HFFc6 (cell line): ENCODE results near the gene ADGRB3. TPM values are rescaled to one million over a fixed set of nuclear protein-coding genes. Genes with fewer than 3 reads are reported as not detected.

Experiments used
- DNase-seq: peaks from one replicate; pipeline ENCODE4 v3.0.0-alpha.2; 2018
- H3K27ac Mint-ChIP-seq: 2 replicates; pipeline ENCODE4 v1.8.0; 2020; ENCODE audit warnings: mild to moderate bottlenecking, mixed read lengths
- H3K27me3 Mint-ChIP-seq: 2 replicates; pipeline ENCODE4 v1.8.0; 2021; ENCODE audit warnings: mild to moderate bottlenecking, moderate library complexity, mixed read lengths; ENCODE audit not compliant: insufficient read depth
- H3K36me3 Mint-ChIP-seq: 2 replicates; pipeline ENCODE4 v1.8.0; 2021; ENCODE audit warnings: low read depth, mixed read lengths
- H3K4me1 Mint-ChIP-seq: 2 replicates; pipeline ENCODE4 v1.8.0; 2020; ENCODE audit warnings: low read depth, mixed read lengths
- H3K4me3 Mint-ChIP-seq: 2 replicates; pipeline ENCODE4 v1.8.0; 2020; ENCODE audit warnings: mild to moderate bottlenecking, moderate library complexity, mixed read lengths
- H3K9me3 Mint-ChIP-seq: 2 replicates; pipeline ENCODE4 v1.8.0; 2020; ENCODE audit warnings: mild to moderate bottlenecking, mixed read lengths
- total RNA-seq, 6 experiments: library from RNA; stranded (reverse); fragmentation: NEBNext Ultra II Directional; extraction: Animal tissue kit (Norgen Biotek cat#: 25700); gene quantifications; 2 replicates in 1 of 6; 3 replicates in 5 of 6; pipeline ENCODE4 v1.2.3, GENCODE V29; 2021
- TF ChIP-seq, protein P1 (sequence below): fragments of 200-600 bp; sonication (generic); IDR thresholded peaks from 2 replicates; pipeline ENCODE4 v1.5.0; 2021; ENCODE audit warnings: antibody characterized with exemption, mild to moderate bottlenecking

ADGRB3 gene
- total RNA-seq, 6 experiments from 2014 or later, result 0.05 to 0.07 (median 0.05) TPM; not detected in 3

DNA sequence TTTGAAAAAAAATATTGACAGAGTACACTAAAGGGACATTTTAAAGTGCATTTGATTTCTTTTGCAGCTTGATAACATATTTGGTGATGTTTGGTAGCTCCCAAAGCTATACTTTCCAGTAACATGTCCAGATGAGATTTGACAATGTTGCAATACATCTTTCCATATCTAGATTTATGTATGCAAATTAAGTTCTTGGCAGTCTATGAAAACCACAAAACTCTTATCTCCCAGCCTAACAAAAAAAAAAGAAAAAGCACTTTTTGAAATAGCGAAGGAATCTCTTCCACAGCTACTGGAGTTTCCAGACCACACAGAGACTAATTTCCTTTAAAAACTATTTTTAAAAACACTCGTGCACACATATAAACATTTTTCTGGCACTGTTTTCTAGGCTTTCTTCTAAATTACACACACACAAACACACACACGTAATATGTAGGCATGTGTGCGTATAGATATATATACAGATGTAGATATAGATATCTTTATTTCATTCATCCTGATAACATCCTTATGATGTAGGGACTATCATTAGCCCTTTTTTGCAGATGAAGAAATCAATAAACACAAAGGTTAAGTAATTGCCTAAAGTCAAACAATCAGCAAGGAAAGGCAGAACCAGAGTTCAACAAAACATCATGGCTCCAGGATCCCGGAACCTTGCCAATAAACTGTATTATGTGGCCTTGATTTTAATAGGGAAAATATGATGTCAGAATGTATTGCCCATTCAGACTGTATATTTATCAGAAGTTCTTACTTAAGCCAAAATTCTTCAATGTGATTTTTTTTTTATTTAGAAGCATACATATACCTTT is 93.3 kb downstream of the ADGRB3 start:
- Mint-ChIP-seq H3K27ac (no peak overlapping the region), H3K9me3 (peaks cover 27% of the 10 kb centered on the region), H3K4me1 (no peaks in the 10 kb centered on the region), H3K36me3 (no peaks in the 10 kb centered on the region), H3K27me3 (no peaks in the 10 kb centered on the region), H3K4me3 (no peak overlapping the region)
- TF ChIP-seq, protein P1, sequence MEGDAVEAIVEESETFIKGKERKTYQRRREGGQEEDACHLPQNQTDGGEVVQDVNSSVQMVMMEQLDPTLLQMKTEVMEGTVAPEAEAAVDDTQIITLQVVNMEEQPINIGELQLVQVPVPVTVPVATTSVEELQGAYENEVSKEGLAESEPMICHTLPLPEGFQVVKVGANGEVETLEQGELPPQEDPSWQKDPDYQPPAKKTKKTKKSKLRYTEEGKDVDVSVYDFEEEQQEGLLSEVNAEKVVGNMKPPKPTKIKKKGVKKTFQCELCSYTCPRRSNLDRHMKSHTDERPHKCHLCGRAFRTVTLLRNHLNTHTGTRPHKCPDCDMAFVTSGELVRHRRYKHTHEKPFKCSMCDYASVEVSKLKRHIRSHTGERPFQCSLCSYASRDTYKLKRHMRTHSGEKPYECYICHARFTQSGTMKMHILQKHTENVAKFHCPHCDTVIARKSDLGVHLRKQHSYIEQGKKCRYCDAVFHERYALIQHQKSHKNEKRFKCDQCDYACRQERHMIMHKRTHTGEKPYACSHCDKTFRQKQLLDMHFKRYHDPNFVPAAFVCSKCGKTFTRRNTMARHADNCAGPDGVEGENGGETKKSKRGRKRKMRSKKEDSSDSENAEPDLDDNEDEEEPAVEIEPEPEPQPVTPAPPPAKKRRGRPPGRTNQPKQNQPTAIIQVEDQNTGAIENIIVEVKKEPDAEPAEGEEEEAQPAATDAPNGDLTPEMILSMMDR, result no peak
- DNase-seq, result no peak

DNA sequence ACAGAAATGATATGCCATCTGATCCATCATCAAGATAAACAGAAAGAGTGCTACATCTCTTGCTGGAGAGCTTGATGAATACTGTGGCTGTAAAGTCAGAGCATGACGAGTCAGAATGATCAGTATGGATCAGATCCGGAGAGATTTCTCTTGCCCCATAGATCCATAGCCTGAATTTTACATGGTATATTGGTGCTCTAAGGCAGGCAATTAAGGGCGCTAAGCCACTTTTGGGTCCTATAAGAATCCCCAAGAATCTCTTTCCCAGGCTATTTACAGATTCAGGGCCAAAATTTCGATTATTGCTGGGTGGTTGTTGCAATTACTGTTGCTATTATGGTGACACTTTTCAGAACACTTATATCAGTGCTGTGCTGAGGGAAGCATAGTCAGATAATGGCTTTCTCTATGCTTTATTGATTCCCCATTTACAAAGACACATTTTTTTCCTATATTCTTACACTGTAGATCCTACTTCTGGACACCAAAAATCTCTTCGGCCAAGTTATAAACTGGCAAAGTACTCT is 94.4 kb downstream of the ADGRB3 start:
- H3K4me1 Mint-ChIP-seq, result no peaks in the 10 kb centered on the region
- no peaks in the 10 kb centered on the region for H3K36me3 Mint-ChIP-seq
- DNase-seq, result no peak
- TF ChIP-seq, protein P1, result no peak
- H3K4me3 Mint-ChIP-seq, result no peak overlapping the region
- no peak overlapping the region for H3K27ac Mint-ChIP-seq
- H3K27me3 Mint-ChIP-seq, result no peaks in the 10 kb centered on the region
- H3K9me3 Mint-ChIP-seq, result peaks cover 27% of the 10 kb centered on the region

DNA sequence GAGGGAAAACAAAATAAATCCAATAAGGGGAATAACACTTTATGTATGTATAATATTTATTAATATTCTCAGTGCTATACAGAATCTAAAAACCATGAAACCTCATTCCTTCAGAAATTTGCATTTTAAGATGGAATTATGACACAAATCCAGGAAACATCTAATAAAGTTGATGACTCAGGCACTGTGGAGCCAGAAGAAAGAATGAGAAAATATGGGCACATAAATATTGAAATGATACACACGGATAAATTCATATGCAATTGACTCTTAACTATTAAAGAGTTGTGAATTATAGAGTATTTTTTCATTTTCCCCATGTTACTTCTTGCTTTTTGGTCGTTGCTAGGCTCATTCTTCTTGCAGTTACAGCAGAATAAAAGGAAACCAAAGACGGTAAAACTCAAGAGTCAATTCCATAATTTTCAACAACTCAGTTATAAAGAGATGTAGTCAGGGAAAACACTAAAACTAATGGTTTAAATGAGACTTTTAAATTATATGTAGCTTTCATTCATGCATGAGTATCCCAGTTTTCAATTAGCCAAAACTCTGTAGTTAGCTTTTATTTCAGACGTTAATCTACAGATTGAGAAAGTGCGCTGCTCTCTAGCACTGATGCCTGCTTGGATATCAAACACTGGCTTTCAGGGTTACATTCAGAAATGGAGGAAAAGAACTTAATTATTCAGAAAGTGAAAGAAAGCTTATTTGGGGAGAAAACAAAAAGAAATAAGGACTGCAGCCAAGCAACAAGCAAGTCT is 95.4 kb downstream of the ADGRB3 start:
- no peak for DNase-seq
- no peak overlapping the region for H3K27ac Mint-ChIP-seq
- H3K4me1 Mint-ChIP-seq, result no peaks in the 10 kb centered on the region
- TF ChIP-seq, protein P1, result no peak
- H3K36me3 Mint-ChIP-seq, result no peaks in the 10 kb centered on the region
- H3K9me3 Mint-ChIP-seq, result peaks cover 23% of the 10 kb centered on the region
- no peaks in the 10 kb centered on the region for H3K27me3 Mint-ChIP-seq
- no peak overlapping the region for H3K4me3 Mint-ChIP-seq

DNA sequence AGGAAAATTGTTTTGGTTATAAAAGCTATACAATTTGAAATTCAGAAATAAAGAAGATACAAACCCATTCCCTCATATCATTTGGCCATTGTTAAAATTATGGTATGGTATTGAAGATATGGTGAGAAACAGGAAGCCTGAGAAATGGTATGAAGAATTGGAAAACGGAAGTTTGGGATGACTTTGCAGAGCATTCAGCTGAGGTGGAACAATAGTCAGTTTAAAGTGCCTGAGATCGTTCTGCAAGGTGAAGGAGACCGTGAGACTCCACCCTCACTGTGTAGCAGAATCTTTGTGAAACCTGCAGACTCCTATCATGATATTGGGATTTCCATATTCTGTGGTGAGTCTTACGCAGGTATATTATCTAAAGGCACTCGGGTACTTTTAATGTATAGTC is 97.3 kb downstream of the ADGRB3 start:
- no peaks in the 10 kb centered on the region for H3K36me3 Mint-ChIP-seq
- no peak for DNase-seq
- no peak overlapping the region for H3K27ac Mint-ChIP-seq
- no peak overlapping the region for H3K4me3 Mint-ChIP-seq
- H3K27me3 Mint-ChIP-seq, result no peaks in the 10 kb centered on the region
- TF ChIP-seq, protein P1, result no peak
- peaks cover 9% of the 10 kb centered on the region for H3K9me3 Mint-ChIP-seq
- no peaks in the 10 kb centered on the region for H3K4me1 Mint-ChIP-seq

DNA sequence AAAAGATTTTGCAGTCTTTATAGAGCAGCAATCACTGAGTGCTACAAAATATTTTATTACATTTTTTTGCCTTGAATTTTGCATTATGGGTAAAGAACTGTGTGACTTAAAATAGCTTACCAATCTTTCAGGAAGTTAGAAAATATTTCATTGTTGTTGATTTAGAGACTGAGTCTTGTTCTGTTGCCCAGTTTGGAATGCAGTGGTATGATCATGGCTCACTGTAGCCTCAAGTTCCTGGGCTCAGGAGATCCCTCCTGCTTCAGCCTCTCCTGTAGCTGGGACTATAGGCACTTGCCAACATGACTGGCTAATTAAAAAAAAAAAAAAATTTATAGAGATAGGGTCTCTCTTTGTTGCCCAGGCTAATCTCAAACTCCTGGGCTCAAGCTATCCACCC is 100.8 kb downstream of the ADGRB3 start:
- Mint-ChIP-seq H3K36me3 (no peaks in the 10 kb centered on the region), H3K9me3 (peaks cover 4% of the 10 kb centered on the region), H3K4me1 (no peaks in the 10 kb centered on the region), H3K27ac (no peak overlapping the region), H3K27me3 (no peaks in the 10 kb centered on the region), H3K4me3 (no peak overlapping the region)
- no peak for DNase-seq
- TF ChIP-seq, protein P1, result no peak
